ENCODE results near the gene RELCH. TPM values are rescaled to one million over a fixed set of nuclear protein-coding genes. Genes with fewer than 3 reads are reported as not detected.

RELCH gene
- total RNA-seq, 2 donors from 2014 or later, result 11.1 to 16.7 TPM

DNA sequence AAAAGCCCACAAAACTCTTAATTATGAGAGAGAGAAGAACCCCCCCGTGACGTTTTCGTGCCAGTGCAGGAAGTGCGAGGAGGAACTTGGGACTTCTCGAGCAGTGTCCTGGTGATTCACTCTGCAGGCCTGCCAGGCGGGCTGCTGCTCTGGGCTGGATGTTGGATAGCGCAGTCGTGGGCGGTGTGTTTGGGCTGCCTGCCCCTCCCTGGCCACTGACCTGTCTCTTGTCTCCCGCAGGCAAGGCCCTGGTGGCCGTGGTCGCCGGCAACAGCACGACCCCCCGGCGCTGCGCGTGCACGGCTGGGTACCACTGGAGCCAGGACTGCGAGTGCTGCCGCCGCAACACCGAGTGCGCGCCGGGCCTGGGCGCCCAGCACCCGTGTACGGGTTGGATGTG, 167.1 kb downstream of the RELCH start:
- no peak overlapping the region for H3K4me3 ChIP-seq
- H3K27ac ChIP-seq, result no peak overlapping the region
- no peaks in the 10 kb centered on the region for H3K9me3 ChIP-seq
- TF ChIP-seq, protein P1, sequence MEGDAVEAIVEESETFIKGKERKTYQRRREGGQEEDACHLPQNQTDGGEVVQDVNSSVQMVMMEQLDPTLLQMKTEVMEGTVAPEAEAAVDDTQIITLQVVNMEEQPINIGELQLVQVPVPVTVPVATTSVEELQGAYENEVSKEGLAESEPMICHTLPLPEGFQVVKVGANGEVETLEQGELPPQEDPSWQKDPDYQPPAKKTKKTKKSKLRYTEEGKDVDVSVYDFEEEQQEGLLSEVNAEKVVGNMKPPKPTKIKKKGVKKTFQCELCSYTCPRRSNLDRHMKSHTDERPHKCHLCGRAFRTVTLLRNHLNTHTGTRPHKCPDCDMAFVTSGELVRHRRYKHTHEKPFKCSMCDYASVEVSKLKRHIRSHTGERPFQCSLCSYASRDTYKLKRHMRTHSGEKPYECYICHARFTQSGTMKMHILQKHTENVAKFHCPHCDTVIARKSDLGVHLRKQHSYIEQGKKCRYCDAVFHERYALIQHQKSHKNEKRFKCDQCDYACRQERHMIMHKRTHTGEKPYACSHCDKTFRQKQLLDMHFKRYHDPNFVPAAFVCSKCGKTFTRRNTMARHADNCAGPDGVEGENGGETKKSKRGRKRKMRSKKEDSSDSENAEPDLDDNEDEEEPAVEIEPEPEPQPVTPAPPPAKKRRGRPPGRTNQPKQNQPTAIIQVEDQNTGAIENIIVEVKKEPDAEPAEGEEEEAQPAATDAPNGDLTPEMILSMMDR (IDR thresholded peaks at IDR 0.05), result no peak
- H3K36me3 ChIP-seq, result no peaks in the 10 kb centered on the region
- H3K4me1 ChIP-seq, result no peaks in the 10 kb centered on the region
- no peaks in the 10 kb centered on the region for H3K27me3 ChIP-seq
- DNase-seq (ENCODE audit: low spot score), result no peak

DNA sequence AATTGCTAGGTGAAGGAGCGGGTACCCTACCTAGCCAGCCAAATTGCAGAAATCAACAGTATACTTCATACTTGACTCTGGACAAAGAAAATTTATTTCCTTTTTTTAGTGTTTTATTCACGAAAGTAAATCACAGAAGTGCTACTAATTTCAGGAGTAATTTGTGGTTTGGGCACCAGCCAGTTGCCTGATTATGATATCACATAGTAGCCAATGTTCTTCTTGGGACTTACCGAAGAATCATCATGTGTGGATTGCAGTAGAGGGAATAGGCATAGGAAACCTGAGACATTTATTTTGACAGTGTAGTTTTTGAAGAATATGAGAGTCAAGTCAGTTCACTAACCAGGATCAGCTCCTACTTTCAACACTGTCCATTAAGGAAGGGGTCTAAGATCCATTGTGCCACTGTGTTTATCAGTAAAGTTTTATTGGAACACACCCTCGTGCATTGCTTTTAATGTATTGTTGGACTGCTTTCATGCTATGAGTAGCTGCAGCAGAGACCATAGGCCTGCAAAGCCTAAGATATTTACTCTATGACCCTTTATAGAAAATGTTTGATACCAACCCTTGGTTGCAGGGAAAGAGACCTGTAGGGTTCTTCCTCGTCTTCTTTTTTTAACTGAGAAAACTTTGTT, 170.1 kb downstream of the RELCH start:
- DNase-seq (ENCODE audit: low spot score), result no peak
- Histone ChIP-seq H3K9me3 (no peaks in the 10 kb centered on the region), H3K4me1 (no peaks in the 10 kb centered on the region), H3K4me3 (no peak overlapping the region), H3K27me3 (no peaks in the 10 kb centered on the region), H3K36me3 (no peaks in the 10 kb centered on the region), H3K27ac (no peak overlapping the region)
- TF ChIP-seq, protein P1 (IDR thresholded peaks at IDR 0.05), result no peak

Other genes starting within 250 kb of the RELCH start
- 10 to 100 TPM; 10.8 to 16.8 TPM for gene PIGN, start 199 bp upstream of the RELCH start, total RNA-seq
- gene TNFRSF11A, start 138.1 kb downstream of the RELCH start, total RNA-seq, result 1 to 10 TPM in 1 of 2 donors, under 1 TPM in 1; 0.56 to 1.8 TPM

Measured in right atrium auricular region (tissue), 2 donors.